ENCODE results near the gene MVB12A. TPM values are rescaled to one million over a fixed set of nuclear protein-coding genes. Genes with fewer than 3 reads are reported as not detected.

MVB12A gene
- total RNA-seq, 1 donor = 32.0 TPM

DNA sequence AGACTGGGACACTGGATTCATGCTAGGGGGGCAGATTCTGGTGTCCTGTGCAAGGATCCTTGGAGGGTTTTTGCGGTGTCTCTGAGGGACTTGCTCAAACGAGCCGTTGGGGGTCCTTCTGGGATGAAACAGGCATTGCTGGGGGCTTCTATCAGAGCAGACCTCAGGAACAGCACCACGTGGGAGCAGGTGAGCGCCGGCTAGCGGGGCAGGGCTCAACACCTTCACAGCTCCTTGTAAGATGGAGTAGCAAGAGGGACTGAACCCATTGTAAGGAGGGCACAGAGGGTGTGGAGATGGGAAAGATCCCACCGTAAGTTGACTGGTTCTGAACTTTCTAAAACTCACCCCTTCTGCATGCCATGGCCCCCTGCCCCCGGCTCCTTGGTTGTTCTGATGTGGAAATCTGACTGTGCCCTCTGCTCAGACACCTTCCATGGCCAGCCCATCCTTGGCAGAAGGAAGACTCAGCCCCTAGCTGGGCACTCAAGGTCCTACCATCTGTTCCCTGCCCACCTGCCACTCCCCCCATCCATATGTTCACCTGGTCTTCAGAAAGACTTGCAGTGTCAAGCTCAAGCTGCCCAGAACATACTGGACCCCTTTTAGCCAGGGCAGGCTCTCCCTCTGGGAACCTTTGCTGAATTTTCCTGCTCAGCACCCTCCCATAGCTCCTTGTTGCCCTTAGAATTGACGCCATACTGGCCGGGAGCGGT is 51.7 kb downstream of the MVB12A start:
- H3K4me3 ChIP-seq (ENCODE audit: low read depth, low read length) = peak overlapping the region; percentile 77
- DNase-seq (ENCODE audit: low read depth) = no peak
- TF ChIP-seq, protein P1, sequence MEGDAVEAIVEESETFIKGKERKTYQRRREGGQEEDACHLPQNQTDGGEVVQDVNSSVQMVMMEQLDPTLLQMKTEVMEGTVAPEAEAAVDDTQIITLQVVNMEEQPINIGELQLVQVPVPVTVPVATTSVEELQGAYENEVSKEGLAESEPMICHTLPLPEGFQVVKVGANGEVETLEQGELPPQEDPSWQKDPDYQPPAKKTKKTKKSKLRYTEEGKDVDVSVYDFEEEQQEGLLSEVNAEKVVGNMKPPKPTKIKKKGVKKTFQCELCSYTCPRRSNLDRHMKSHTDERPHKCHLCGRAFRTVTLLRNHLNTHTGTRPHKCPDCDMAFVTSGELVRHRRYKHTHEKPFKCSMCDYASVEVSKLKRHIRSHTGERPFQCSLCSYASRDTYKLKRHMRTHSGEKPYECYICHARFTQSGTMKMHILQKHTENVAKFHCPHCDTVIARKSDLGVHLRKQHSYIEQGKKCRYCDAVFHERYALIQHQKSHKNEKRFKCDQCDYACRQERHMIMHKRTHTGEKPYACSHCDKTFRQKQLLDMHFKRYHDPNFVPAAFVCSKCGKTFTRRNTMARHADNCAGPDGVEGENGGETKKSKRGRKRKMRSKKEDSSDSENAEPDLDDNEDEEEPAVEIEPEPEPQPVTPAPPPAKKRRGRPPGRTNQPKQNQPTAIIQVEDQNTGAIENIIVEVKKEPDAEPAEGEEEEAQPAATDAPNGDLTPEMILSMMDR (IDR thresholded peaks at IDR 0.05; ENCODE audit: insufficient read depth, low read depth, low read length) = no peak

DNA sequence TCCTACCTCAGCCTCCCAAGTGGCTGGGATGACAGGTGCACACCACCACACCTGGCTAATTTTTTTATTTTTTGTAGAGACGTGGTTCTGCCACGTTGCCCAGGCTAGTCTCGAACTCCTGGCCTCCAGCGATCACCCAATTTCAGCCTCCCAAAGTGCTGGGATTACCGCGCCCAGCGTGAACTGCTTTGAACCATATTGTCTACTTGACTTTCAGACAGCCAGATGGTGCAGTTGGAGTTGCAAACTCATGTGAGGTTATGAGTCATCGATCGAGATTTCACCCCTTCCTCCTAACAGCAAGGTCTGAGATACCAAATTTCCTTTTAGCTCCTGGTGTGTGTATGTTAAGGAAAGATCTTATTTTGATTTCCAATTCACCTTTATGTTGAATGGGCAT is 53.2 kb downstream of the MVB12A start:
- DNase-seq (ENCODE audit: low read depth) = peak; percentile 81
- H3K4me3 ChIP-seq (ENCODE audit: low read depth, low read length) = no peak overlapping the region
- TF ChIP-seq, protein P1 (IDR thresholded peaks at IDR 0.05; ENCODE audit: insufficient read depth, low read depth, low read length) = no peak

Other genes with a start within 250 kb of the MVB12A start
- gene USE1, start 204.7 kb upstream of the MVB12A start, total RNA-seq = 18.1 and 23.8 TPM in 2 replicates
- 3.9 and 6.1 TPM in 2 replicates for gene OCEL1, start 193.8 kb upstream of the MVB12A start, total RNA-seq
- gene NR2F6, start 174.1 kb upstream of the MVB12A start, total RNA-seq = 51.0 and 56.0 TPM in 2 replicates
- not detected in 2 replicates for gene USHBP1, start 155.3 kb upstream of the MVB12A start, total RNA-seq
- gene BABAM1, start 152.6 kb upstream of the MVB12A start, total RNA-seq = 101 and 124 TPM in 2 replicates
- 0.32 and 0.86 TPM in 2 replicates for gene ANKLE1, start 138.1 kb upstream of the MVB12A start, total RNA-seq
- gene ABHD8, start 116.6 kb upstream of the MVB12A start, total RNA-seq = 13.8 and 15.5 TPM in 2 replicates
- 29.8 and 32.2 TPM in 2 replicates for gene MRPL34, start 114.2 kb upstream of the MVB12A start, total RNA-seq
- 14.8 and 16.8 TPM in 2 replicates for gene DDA1, start 110.5 kb upstream of the MVB12A start, total RNA-seq
- 3.5 and 3.9 TPM in 2 replicates for gene ANO8, start 85.2 kb upstream of the MVB12A start, total RNA-seq
- gene GTPBP3, start 82.5 kb upstream of the MVB12A start, total RNA-seq = 14.2 and 16.1 TPM in 2 replicates
- gene PLVAP, start 42.7 kb upstream of the MVB12A start, total RNA-seq = not detected in 2 replicates
- not detected in 2 replicates for gene CCDC194, start 25.9 kb upstream of the MVB12A start, total RNA-seq
- 2.6 and 7.8 TPM in 2 replicates for gene BST2, start 14.4 kb upstream of the MVB12A start, total RNA-seq
- not detected in 2 replicates for gene TMEM221, start 28.6 kb downstream of the MVB12A start, total RNA-seq
- gene NXNL1, start 40.9 kb downstream of the MVB12A start, total RNA-seq = not detected in 2 replicates
- 10.8 and 15.5 TPM in 2 replicates for gene SLC27A1, start 50.5 kb downstream of the MVB12A start, total RNA-seq
- gene PGLS, start 91.6 kb downstream of the MVB12A start, total RNA-seq = 41.5 and 75.4 TPM in 2 replicates
- 103 and 119 TPM in 2 replicates for gene COLGALT1, start 135.6 kb downstream of the MVB12A start, total RNA-seq

Measured in fibroblast of villous mesenchyme (primary cell).